ENCODE results near the gene MAPKAP1.

DNA sequence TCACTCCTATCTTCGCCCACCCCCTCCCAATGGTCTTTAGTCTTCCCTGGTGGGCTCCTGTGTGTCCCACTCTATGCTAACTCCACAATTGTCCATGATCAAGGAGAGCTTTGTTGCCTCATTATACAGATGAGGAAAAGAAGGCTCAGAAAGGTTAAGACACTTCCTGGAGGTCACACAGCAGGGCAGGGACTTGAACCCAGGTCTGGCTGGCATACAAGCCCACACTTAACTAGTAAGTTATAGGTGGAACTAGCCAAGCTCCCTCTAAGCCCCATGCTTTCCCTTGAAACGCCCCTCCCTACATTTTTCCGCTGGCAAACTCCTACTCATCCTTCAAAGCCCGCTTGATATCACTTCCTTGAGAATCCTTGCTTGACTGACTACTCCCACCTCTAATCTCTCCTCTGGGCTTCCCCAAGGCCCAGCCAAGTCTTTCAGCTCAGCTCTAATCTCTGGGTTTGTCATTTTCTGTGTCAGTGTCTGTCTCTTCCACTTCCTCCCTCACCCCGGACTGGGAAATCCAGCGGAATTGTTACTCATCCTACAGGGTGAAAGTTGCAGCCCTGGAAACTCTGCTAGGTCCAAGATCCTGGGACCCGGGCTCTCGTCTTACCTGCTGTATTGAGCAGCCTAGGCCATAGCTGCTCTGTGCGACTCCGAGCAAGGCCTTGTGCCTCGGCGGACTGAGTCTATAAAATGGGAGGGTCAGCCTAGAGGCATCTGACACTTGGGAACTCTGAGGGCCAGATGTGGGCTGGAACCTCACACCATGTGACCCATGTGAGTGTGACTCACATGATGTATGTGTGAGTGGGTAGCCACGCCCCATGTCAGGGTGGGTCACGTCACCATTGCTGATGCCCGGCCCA, 300.8 kb downstream of the MAPKAP1 start:
- TF ChIP-seq EZH2 (IDR thresholded peaks at IDR 0.05; ENCODE audit: borderline replicate concordance, low read length) = no peak
- TF ChIP-seq, protein P1, sequence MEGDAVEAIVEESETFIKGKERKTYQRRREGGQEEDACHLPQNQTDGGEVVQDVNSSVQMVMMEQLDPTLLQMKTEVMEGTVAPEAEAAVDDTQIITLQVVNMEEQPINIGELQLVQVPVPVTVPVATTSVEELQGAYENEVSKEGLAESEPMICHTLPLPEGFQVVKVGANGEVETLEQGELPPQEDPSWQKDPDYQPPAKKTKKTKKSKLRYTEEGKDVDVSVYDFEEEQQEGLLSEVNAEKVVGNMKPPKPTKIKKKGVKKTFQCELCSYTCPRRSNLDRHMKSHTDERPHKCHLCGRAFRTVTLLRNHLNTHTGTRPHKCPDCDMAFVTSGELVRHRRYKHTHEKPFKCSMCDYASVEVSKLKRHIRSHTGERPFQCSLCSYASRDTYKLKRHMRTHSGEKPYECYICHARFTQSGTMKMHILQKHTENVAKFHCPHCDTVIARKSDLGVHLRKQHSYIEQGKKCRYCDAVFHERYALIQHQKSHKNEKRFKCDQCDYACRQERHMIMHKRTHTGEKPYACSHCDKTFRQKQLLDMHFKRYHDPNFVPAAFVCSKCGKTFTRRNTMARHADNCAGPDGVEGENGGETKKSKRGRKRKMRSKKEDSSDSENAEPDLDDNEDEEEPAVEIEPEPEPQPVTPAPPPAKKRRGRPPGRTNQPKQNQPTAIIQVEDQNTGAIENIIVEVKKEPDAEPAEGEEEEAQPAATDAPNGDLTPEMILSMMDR (conservative IDR thresholded peaks at IDR 0.05 in 1 of 2, IDR thresholded peaks at IDR 0.05 in 1 of 2; ENCODE audit: extremely low read depth in 1 of 2, insufficient read depth in 1 of 2, low read depth in 1 of 2, low read length in 2 of 2) = no peak

All from mammary epithelial cell (primary cell).